ENCODE data around the gene OXER1.

OXER1 gene

GRCh38 chr2:42796427-42797248, 32.7 kb upstream of the OXER1 start:
- Histone ChIP-seq H3K4me2 (no peak overlapping the region), H2AFZ (ENCODE audit: low read depth) (no peak overlapping the region), H3K36me3 (ENCODE audit: insufficient read depth) (no peaks in the 10 kb centered on the region), H3K4me1 (ENCODE audit: low read depth, poor library complexity, severe bottlenecking) (no peaks in the 10 kb centered on the region), H3K27me3 (ENCODE audit: insufficient read depth, low read depth) (no peaks in the 10 kb centered on the region), H3K27ac (no peak overlapping the region), H3K79me2 (ENCODE audit: insufficient read depth, low read depth) (no peaks in the 10 kb centered on the region), H4K20me1 (ENCODE audit: insufficient read depth) (no peaks in the 10 kb centered on the region), H3K4me3 (IDR thresholded peaks at IDR 0.05; ENCODE audit: insufficient read depth, low read depth, low read length) (no peak overlapping the region), H3K9ac (no peak overlapping the region)
- TF ChIP-seq CTCF (conservative IDR thresholded peaks at IDR 0.05; ENCODE audit: low read depth, low read length): no peak

- no peaks in the 10 kb centered on the region for H3K79me2 ChIP-seq (ENCODE audit: insufficient read depth, low read depth)
- no peak overlapping the region for H3K9ac ChIP-seq
- no peak overlapping the region for H3K27ac ChIP-seq
- H3K27me3 ChIP-seq (ENCODE audit: insufficient read depth, low read depth): no peaks in the 10 kb centered on the region
- no peaks in the 10 kb centered on the region for H4K20me1 ChIP-seq (ENCODE audit: insufficient read depth)
- H3K4me2 ChIP-seq: no peak overlapping the region
- TF ChIP-seq CTCF (conservative IDR thresholded peaks at IDR 0.05; ENCODE audit: low read depth, low read length): no peak
- H3K36me3 ChIP-seq (ENCODE audit: insufficient read depth): no peaks in the 10 kb centered on the region
- no peak overlapping the region for H2AFZ ChIP-seq (ENCODE audit: low read depth)
- H3K4me1 ChIP-seq (ENCODE audit: low read depth, poor library complexity, severe bottlenecking): no peaks in the 10 kb centered on the region
- no peak overlapping the region for H3K4me3 ChIP-seq (IDR thresholded peaks at IDR 0.05; ENCODE audit: insufficient read depth, low read depth, low read length)
Measured at GRCh38 chr2:42795841-42796301, 31.9 kb upstream of the OXER1 start.

GRCh38 chr2:42795275-42795674, 31.3 kb upstream of the OXER1 start:
- no peaks in the 10 kb centered on the region for H3K79me2 ChIP-seq (ENCODE audit: insufficient read depth, low read depth)
- H3K4me2 ChIP-seq: no peak overlapping the region
- H3K4me3 ChIP-seq (IDR thresholded peaks at IDR 0.05; ENCODE audit: insufficient read depth, low read depth, low read length): no peak overlapping the region
- no peaks in the 10 kb centered on the region for H3K27me3 ChIP-seq (ENCODE audit: insufficient read depth, low read depth)
- H4K20me1 ChIP-seq (ENCODE audit: insufficient read depth): no peaks in the 10 kb centered on the region
- H2AFZ ChIP-seq (ENCODE audit: low read depth): no peak overlapping the region
- H3K9ac ChIP-seq: no peak overlapping the region
- H3K4me1 ChIP-seq (ENCODE audit: low read depth, poor library complexity, severe bottlenecking): no peaks in the 10 kb centered on the region
- TF ChIP-seq CTCF (conservative IDR thresholded peaks at IDR 0.05; ENCODE audit: low read depth, low read length): no peak
- no peaks in the 10 kb centered on the region for H3K36me3 ChIP-seq (ENCODE audit: insufficient read depth)
- no peak overlapping the region for H3K27ac ChIP-seq

- no peaks in the 10 kb centered on the region for H3K4me1 ChIP-seq (ENCODE audit: low read depth, poor library complexity, severe bottlenecking)
Measured at GRCh38 chr2:42794271-42795046, 30.5 kb upstream of the OXER1 start.

More at GRCh38 chr2:42794271-42795046, 30.5 kb upstream of the OXER1 start:
- H3K4me2 ChIP-seq: no peak overlapping the region
- H3K27me3 ChIP-seq (ENCODE audit: insufficient read depth, low read depth): no peaks in the 10 kb centered on the region
- H3K4me3 ChIP-seq (IDR thresholded peaks at IDR 0.05; ENCODE audit: insufficient read depth, low read depth, low read length): no peak overlapping the region
- no peak overlapping the region for H3K27ac ChIP-seq
- no peak overlapping the region for H2AFZ ChIP-seq (ENCODE audit: low read depth)
- no peak overlapping the region for H3K9ac ChIP-seq
- TF ChIP-seq CTCF (conservative IDR thresholded peaks at IDR 0.05; ENCODE audit: low read depth, low read length): no peak
- H3K36me3 ChIP-seq (ENCODE audit: insufficient read depth): no peaks in the 10 kb centered on the region
- H4K20me1 ChIP-seq (ENCODE audit: insufficient read depth): no peaks in the 10 kb centered on the region
- H3K79me2 ChIP-seq (ENCODE audit: insufficient read depth, low read depth): no peaks in the 10 kb centered on the region

Measured in KMS-11 (cell line).